Esophagus squamous epithelium (tissue), 5 donors: ENCODE results near the gene TPGS2. TPM values are rescaled to one million over a fixed set of nuclear protein-coding genes. Genes with fewer than 3 reads are reported as not detected.

Source experiments
- DNase-seq: peaks from one replicate; lab custom pipeline; 2025; lab: John Stamatoyannopoulos, UW
- H3K27ac ChIP-seq, 4 donors: fragments of 200-600 bp; sonication (generic); one replicate each; pipeline ENCODE4 v1.5.1; 2016 to 2019; ENCODE audit warnings: mild to moderate bottlenecking in 1 of 4
- H3K27me3 ChIP-seq, 4 donors: fragments of 200-600 bp; sonication (generic); 1 replicate in 3 of 4; 2 replicates in 1 of 4; pipeline versions ENCODE4 v1.5.1 to v1.6.0; 2017 to 2021; ENCODE audit warnings: antibody characterized with exemption in 1 of 4
- H3K36me3 ChIP-seq, 3 donors: fragments of 200-600 bp; sonication (generic); one replicate each; pipeline ENCODE4 v1.5.1; 2016 to 2019
- H3K4me1 ChIP-seq, 3 donors: fragments of 200-600 bp; sonication (generic); one replicate each; pipeline ENCODE4 v1.5.1; 2017 to 2019
- H3K4me3 ChIP-seq, 4 donors: fragments of 200-600 bp; sonication (generic); 1 replicate in 3 of 4; 2 replicates in 1 of 4; pipeline ENCODE4 v1.5.1; 2016 to 2019; ENCODE audit warnings: mild to moderate bottlenecking in 2 of 4, moderate library complexity in 1 of 4
- H3K9me3 ChIP-seq, 3 donors: fragments of 200-600 bp; sonication (generic); one replicate each; pipeline ENCODE4 v1.5.1; 2016 to 2019
- CTCF ChIP-seq, 6 experiments: fragments of 450-650 bp in 4 of 6; fragments of 200-600 bp in 2 of 6; sonication (generic) in 2 of 6; IDR thresholded peaks; one replicate each; pipeline ENCODE4 v1.5.1; 2016 to 2019; ENCODE audit warnings: antibody characterized with exemption in 6 of 6, mild to moderate bottlenecking in 4 of 6, moderate library complexity in 4 of 6
- POLR2A ChIP-seq, 4 donors: fragments of 450-650 bp; IDR thresholded peaks; one replicate each; pipeline ENCODE4 v1.6.1; 2017; ENCODE audit warnings: antibody characterized with exemption in 4 of 4, mild to moderate bottlenecking in 4 of 4, moderate library complexity in 3 of 4
- WGBS, 2 donors: methylation state at CpG; one replicate each; pipeline ENCODE4 v1.1.5; 2018; 5-methylcytosine and 5-hydroxymethylcytosine counted together
- intact Hi-C: fragments of 100-400 bp; cut with DNase I; formaldehyde crosslinking; loops from one replicate; pipeline ENCODE4 v1.15.0; 2022
- total RNA-seq, 4 donors: library from RNA; depleted of rRNA; stranded (reverse); fragments of >200 nt; gene quantifications; one replicate each; pipeline ENCODE4 v1.1.0, GENCODE V29; 2016
- donor health status: DM: yes; HTN: yes; CAD: no.

The TPGS2 gene
- total RNA-seq, 4 donors from 2014 or later = 65.1 to 155 (median 105) TPM

GRCh38 chr18:36782710-36783109 is 46.1 kb downstream of the TPGS2 start:
- peaks cover 0 to 11% (median 5%) of the 10 kb centered on the region in 3 donors for H3K4me1 ChIP-seq
- H3K36me3 ChIP-seq = peaks cover 0 to 25% (median 6%) of the 10 kb centered on the region in 3 donors
- no peaks in the 10 kb centered on the region for H3K27me3 ChIP-seq
- DNase-seq = no peak
- intact Hi-C loops = no loop called here
- H3K9me3 ChIP-seq = no peaks in the 10 kb centered on the region
- 54 to 71% methylated on average over 9 of the region's 9 CpGs for WGBS, 2 donors
- no peak for TF ChIP-seq POLR2A (IDR thresholded peaks at IDR 0.05)
- no peak for TF ChIP-seq CTCF (IDR thresholded peaks at IDR 0.05)
- H3K4me3 ChIP-seq = no peak overlapping the region
- no peak overlapping the region for H3K27ac ChIP-seq

- H3K27ac ChIP-seq = no peak overlapping the region
- intact Hi-C loops = no loop called here
- no peak overlapping the region for H3K4me3 ChIP-seq
- no peaks in the 10 kb centered on the region for H3K27me3 ChIP-seq
- no peak for TF ChIP-seq CTCF (IDR thresholded peaks at IDR 0.05)
- no peak for TF ChIP-seq POLR2A (IDR thresholded peaks at IDR 0.05)
- H3K4me1 ChIP-seq = no peaks in the 10 kb centered on the region
- 83% methylated on average over 2 of the region's 2 CpGs for WGBS, 2 donors
- H3K9me3 ChIP-seq = no peaks in the 10 kb centered on the region
- H3K36me3 ChIP-seq = peaks cover 0 to 25% (median 6%) of the 10 kb centered on the region in 3 donors
- no peak for DNase-seq
Observed at GRCh38 chr18:36780748-36781147, 48.1 kb downstream of the TPGS2 start.

- Histone ChIP-seq H3K4me1 (no peaks in the 10 kb centered on the region), H3K27ac (no peak overlapping the region), H3K27me3 (no peaks in the 10 kb centered on the region), H3K4me3 (no peak overlapping the region), H3K36me3 (peaks cover 0 to 22% (median 6%) of the 10 kb centered on the region in 3 donors), H3K9me3 (no peaks in the 10 kb centered on the region)
- DNase-seq = no peak
- 83 to 100% methylated on average over 1 of the region's 1 CpG for WGBS, 2 donors
- TF ChIP-seq CTCF (IDR thresholded peaks at IDR 0.05) = no peak
- TF ChIP-seq POLR2A (IDR thresholded peaks at IDR 0.05) = no peak
- intact Hi-C loops = no loop called here
Observed at GRCh38 chr18:36777566-36777965, 51.2 kb downstream of the TPGS2 start.

GRCh38 chr18:36776650-36777049 is 52.2 kb downstream of the TPGS2 start:
- no peak for TF ChIP-seq POLR2A (IDR thresholded peaks at IDR 0.05)
- no peak for TF ChIP-seq CTCF (IDR thresholded peaks at IDR 0.05)
- Histone ChIP-seq H3K4me1 (no peaks in the 10 kb centered on the region), H3K9me3 (no peaks in the 10 kb centered on the region), H3K4me3 (no peak overlapping the region), H3K36me3 (peaks cover 0 to 21% (median 6%) of the 10 kb centered on the region in 3 donors), H3K27ac (no peak overlapping the region), H3K27me3 (no peaks in the 10 kb centered on the region)
- intact Hi-C loops = no loop called here
- no peak for DNase-seq
- whole genome bisulfite sequencing, 2 donors = 86 to 90% methylated on average over 5 of the region's 5 CpGs

GRCh38 chr18:36775396-36775795 is 53.4 kb downstream of the TPGS2 start:
- no peaks in the 10 kb centered on the region for H3K9me3 ChIP-seq
- DNase-seq = no peak
- no peak overlapping the region for H3K4me3 ChIP-seq
- H3K4me1 ChIP-seq = no peaks in the 10 kb centered on the region
- intact Hi-C loops = no loop called here
- H3K27me3 ChIP-seq = no peaks in the 10 kb centered on the region
- peaks cover 0 to 11% (median 3%) of the 10 kb centered on the region in 3 donors for H3K36me3 ChIP-seq
- TF ChIP-seq CTCF (IDR thresholded peaks at IDR 0.05) (no peak), POLR2A (IDR thresholded peaks at IDR 0.05) (no peak)
- H3K27ac ChIP-seq = no peak overlapping the region
- 90 to 100% methylated on average over 2 to 4 of the region's 4 CpGs for WGBS, 2 donors
